Left cardiac atrium (tissue), 4 donors: ENCODE results near the gene ZFP36L1. TPM values are rescaled to one million over a fixed set of nuclear protein-coding genes. Genes with fewer than 3 reads are reported as not detected.

ENCODE experiments used
- ATAC-seq, 2 donors: fragments of 200-7000 bp; cut with Tn5 transposase; one replicate each; pipeline ENCODE4 v1.9.1; 2020; ENCODE audit warnings: mild to moderate bottlenecking in 2 of 2, moderate library complexity in 2 of 2
- DNase-seq: peaks from one replicate; pipeline ENCODE4 v3.0.0-alpha.2; 2020
- intact Hi-C, 2 donors: fragments of 100-400 bp; cut with DNase I; formaldehyde crosslinking; loops; one replicate each; pipeline versions ENCODE4 v1.14.1 to v1.15.1; 2022 to 2023
- total RNA-seq, 2 donors: library from RNA; stranded (reverse); fragmentation: NEBNext Ultra II Directional; extraction: Animal tissue kit (Norgen Biotek cat#: 25700); gene quantifications; one replicate each; pipeline ENCODE4 v1.2.1, GENCODE V29; 2021
- donor health status: DM: no; HTN: yes; CAD: no.
- donor health status: DM: no; HTN: yes; CAD: no; lungs with severe emphysema.
- donor health status: DM: yes; HTN: yes; CAD: no.
- donor health status: Dilated cardiomyopathy.

ZFP36L1 gene
- total RNA-seq, 2 donors from 2014 or later = 89.6 to 105 TPM

DNA sequence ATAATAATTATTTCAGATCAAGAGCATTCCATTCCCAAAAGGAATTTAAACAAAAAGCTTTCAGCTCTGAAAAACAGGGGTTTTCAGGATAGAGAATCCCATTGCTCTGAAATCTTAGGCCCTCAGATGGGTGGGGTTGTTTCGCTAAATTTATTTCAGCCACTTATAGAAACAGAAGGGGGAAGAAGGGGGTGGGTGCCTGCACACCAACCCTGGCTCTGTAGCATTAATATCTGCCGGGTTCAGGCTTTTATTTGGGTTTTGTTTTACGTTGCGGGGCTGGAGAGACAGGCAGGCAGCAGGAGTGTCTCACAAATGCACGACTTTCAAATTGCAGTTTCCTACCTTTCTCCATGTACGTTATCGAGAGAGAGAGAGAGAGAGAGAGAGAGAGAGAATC is 12.5 kb upstream of the ZFP36L1 start:
- DNase-seq = no peak
- intact Hi-C loops = no loop called here
- ATAC-seq = no peak

GRCh38 chr14:68801631-68802030 is 8.8 kb upstream of the ZFP36L1 start:
- ATAC-seq (no peak), DNase-seq (no peak)
- intact Hi-C loops = no loop called here

DNA sequence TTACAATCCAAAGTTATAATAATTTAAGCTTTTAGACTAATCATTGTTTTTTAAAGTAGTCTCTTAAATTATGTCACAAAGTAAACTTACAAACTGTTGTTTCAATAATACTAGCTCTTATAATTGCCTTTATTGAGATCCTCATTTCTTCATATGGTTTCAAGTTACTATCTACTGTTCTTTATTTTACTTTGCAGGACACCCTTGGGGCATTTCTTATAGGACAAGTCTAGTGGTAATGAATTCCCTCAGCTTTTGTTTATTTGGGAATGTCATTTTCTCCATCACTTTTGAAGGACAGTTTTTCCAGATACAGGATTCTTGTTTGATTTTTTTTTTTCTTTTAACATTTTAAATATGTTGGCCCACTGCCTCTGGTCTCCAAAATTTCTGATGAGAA is 8.1 kb upstream of the ZFP36L1 start:
- ATAC-seq = no peak
- intact Hi-C loops = no loop called here
- DNase-seq = no peak

- DNase-seq = no peak
- ATAC-seq = no peak
- intact Hi-C loops = no loop called here
These were observed 7.5 kb upstream of the ZFP36L1 start for GRCh38 chr14:68800390-68800789.

DNA sequence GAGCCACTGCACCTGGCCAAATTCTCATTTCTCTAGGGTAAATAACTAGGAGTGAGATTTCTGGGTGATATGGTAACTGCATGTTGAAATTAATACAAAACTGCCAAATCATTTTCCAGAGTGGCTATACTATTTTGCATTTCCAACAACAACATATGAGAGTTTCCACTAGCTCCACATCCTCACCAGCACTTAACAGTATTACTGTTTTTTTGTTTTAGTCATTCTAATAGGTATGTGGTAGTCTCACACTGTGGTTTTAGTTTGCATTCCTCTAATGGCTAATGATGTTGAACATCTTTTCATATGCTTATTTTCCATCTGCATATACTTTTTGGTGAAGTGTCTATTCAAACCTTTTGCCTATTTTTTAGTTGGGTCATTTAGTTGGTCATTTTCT is 5.8 kb upstream of the ZFP36L1 start:
- DNase-seq (no peak), ATAC-seq (no peak)
- intact Hi-C loops = no loop called here

- no peak for ATAC-seq
- DNase-seq = no peak
- intact Hi-C loops = no loop called here
These were observed 4.3 kb upstream of the ZFP36L1 start for GRCh38 chr14:68797121-68797670.

- DNase-seq = no peak
- ATAC-seq = no peak
- intact Hi-C loops = no loop called here
These were observed 3.7 kb upstream of the ZFP36L1 start for GRCh38 chr14:68796418-68797101.

DNA sequence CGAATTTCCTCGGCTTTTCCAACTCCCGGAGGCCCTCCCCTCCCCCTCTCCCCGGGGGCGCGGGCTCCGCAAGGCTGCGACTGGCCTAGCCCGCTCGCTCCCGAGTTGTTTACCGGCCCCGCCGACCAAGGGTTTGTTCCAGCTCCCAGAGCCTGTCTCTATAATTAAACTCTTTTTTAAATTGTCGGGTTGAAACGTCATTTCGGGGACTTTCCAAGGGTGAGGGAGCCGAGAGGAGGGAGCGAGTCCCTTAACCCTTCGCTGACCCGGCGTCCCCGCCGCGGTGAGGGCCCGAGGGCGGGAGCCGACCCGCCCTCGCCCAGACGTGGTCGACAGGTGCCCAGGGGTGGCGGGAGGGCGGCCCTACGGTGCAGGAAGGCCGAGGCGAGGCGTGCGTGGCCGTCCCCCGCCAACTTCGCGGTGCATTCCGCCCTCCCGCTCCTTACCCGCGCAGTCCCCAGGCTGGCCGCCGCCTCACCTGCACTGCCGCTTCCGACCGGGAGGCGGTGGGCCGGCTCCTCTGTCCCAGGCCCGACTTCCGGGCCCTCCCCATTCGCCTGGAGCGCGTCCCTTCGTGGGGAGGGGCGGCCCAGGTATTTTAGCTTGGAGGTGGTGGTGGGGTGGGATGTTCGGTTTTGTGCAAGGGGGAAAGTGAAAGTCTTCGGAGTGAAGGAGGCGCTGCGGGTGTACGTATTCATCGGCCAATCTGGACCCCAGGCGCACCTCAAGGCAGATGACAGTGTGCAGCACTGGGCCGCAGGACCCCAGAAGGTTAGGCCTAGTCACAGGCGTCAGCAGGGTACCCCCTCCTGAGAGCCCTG is 2.9 kb upstream of the ZFP36L1 start:
- intact Hi-C loops = no loop called here
- DNase-seq = peak; percentile 84
- ATAC-seq = peak; percentile 46 to 51

GRCh38 chr14:68794851-68795596 is 2.2 kb upstream of the ZFP36L1 start:
- intact Hi-C loops = loop anchor here (5.0 kb wide), 2 partner anchors 113 to 128 kb away; no protein-coding TSS in a partner anchor
- DNase-seq (peak; percentile 46), ATAC-seq (peak; percentile 4 to 10)

GRCh38 chr14:68794130-68794850 is 1.4 kb upstream of the ZFP36L1 start:
- ATAC-seq (peak; percentile 42 to 47), DNase-seq (peak; percentile 91)
- intact Hi-C loops = loop anchor here (5.0 kb wide), 2 partner anchors 112 to 127 kb away; no protein-coding TSS in a partner anchor

DNA sequence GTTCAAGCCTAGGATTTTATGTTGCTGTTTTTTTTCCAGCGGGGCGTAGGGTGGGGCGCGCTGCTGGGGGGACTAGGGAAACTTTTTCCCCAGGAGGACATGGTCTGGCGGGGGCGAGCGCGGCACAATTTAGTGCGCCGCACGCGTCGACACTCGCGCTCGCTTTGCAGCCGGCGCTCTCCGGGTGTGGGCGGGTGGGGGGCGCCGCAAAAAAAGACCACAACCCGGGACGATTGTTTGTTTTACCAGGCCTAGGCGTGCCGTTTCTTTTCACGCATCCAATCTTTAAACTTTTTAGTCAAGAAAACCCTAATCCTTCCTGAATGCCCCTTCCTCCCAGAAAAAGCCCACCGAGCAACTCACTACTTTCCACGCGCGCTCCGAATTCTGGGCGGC is 865 bp upstream of the ZFP36L1 start:
- DNase-seq (no peak), ATAC-seq (peak; percentile 4)
- intact Hi-C loops = loop anchor here (5.0 kb wide), 2 partner anchors 111 to 126 kb away; no protein-coding TSS in a partner anchor

- no peak for DNase-seq
- ATAC-seq = no peak
- intact Hi-C loops = loop anchor here (5.0 kb wide), 2 partner anchors 110 to 125 kb away; no protein-coding TSS in a partner anchor
These were observed 239 bp downstream of the ZFP36L1 start for GRCh38 chr14:68792678-68792978.

- intact Hi-C loops = loop anchor here (2.0 to 5.0 kb wide), 3 partner anchors 110 to 243 kb away; no protein-coding TSS in a partner anchor
- ATAC-seq (no peak), DNase-seq (peak; percentile 43)
These were observed 777 bp downstream of the ZFP36L1 start for GRCh38 chr14:68791902-68792677.

DNA sequence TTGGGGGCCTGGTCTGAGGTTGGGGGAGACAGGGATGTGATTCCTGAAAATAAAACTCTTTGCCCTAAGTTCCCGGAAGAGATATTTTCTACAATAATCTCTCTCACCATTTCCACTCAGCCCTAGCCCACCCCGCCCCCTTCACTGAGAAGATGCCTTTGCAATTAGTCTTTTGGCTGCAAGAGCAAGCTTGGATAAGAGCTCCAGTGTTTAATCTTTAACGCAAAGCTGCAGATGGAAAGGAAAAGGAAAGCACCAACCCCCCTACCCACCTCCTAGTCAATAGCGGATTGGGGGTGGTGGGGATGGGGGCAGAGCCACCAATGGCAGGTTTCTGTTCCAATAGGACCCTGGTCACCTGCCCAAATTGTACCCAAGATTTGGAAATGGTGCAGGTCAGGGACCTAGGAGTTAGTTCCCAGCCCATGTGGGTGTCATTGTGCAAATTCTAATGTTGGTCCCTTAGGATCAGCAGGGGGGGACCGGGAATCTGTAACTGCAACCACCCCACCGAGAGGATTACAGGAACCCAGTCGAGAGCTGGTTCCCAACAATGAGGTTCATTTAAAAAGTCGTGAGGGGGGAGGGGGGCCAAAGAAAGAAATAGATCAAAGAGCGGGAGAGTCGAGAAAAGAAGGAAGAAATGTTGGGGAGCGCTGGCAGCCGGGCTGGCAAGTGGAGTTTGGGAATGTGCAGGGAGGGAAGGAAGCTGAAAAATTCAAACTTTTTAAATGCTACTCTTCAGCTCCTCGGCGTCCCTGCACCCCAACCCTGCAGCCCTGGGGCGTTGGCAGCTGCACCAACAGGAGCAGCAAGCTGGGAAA is 1.6 kb downstream of the ZFP36L1 start:
- no peak for ATAC-seq
- intact Hi-C loops = loop anchor here (2.0 to 5.0 kb wide), 3 partner anchors 109 to 242 kb away; no protein-coding TSS in a partner anchor
- DNase-seq = no peak

GRCh38 chr14:68790644-68791077 is 2.2 kb downstream of the ZFP36L1 start:
- ATAC-seq (no peak), DNase-seq (no peak)
- intact Hi-C loops = loop anchor here (2.0 to 5.0 kb wide), 3 partner anchors 108 to 242 kb away; no protein-coding TSS in a partner anchor

- intact Hi-C loops = loop anchor here (2.0 to 5.0 kb wide), 5 partner anchors 27 to 541 kb away; no protein-coding TSS in a partner anchor
- no peak for ATAC-seq
- peak; percentile 40 for DNase-seq
These were observed 2.8 kb downstream of the ZFP36L1 start for GRCh38 chr14:68789821-68790643.
